DMS153 treated with DMSO at 0.1 percent for 48 hours (cell line): ENCODE measurements around the gene KRTAP10-8.
"Not testable (repeated sequence)": the region's sequence is repeated elsewhere in the genome, so short reads cannot be mapped to it uniquely, and the experiment has no call there.

Experiments used
- DNase-seq: peaks from one replicate; lab custom pipeline; 2025; ENCODE audit not compliant: unreplicated experiment; lab: John Stamatoyannopoulos, UW

The KRTAP10-8 gene

GRCh38 chr21:44579056-44579832 lies 32.6 kb upstream of the KRTAP10-8 start:
- no peak for DNase-seq

DNA sequence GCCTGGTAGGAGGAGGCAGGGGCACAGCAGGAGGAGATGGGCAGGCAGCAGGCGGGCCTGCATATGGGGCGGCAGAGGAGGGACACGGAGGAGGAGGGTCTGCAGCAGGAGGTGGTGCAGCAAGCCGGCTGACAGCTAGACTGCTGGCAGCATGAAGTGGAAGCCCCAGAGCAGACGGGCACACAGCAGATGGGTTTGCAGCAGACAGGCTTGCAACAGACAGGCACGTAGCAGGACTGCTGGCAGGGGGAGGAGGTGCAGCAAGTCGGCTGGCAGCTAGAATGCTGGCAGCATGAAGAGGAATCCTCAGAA lies 32.1 kb upstream of the KRTAP10-8 start:
- no peak for DNase-seq

- DNase-seq: not testable (repeated sequence)
Observed at GRCh38 chr21:44580231-44580821, 31.6 kb upstream of the KRTAP10-8 start, which contains the start of gene KRTAP10-5. KRTAP10-5 (minus strand) TSS chr21:44580604; CDS start chr21:44580578, 26 bp downstream.

- DNase-seq: no peak
Observed at GRCh38 chr21:44581158-44581557, 30.7 kb upstream of the KRTAP10-8 start.

GRCh38 chr21:44582055-44582454 lies 29.8 kb upstream of the KRTAP10-8 start:
- no peak for DNase-seq

GRCh38 chr21:44583089-44583799 lies 28.6 kb upstream of the KRTAP10-8 start:
- DNase-seq: no peak

DNA sequence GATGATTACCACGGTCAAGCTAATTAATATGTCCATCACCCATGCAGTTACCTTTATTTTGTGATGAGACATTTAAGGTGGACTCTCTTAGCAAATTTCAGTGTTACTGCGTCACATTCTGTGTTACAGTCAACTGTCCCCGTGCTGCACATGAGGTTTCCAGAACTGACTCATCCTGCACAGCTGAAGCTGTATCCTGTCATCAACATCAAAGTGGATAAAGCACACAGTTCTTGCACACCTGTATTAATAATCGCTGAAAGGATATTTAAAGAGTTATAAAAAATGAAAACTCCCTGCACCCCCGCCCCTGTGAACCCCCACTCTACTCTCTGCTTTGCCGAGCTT lies 28.1 kb upstream of the KRTAP10-8 start:
- DNase-seq: no peak

- no peak for DNase-seq
Observed at GRCh38 chr21:44585892-44586291, 26.0 kb upstream of the KRTAP10-8 start.

DNA sequence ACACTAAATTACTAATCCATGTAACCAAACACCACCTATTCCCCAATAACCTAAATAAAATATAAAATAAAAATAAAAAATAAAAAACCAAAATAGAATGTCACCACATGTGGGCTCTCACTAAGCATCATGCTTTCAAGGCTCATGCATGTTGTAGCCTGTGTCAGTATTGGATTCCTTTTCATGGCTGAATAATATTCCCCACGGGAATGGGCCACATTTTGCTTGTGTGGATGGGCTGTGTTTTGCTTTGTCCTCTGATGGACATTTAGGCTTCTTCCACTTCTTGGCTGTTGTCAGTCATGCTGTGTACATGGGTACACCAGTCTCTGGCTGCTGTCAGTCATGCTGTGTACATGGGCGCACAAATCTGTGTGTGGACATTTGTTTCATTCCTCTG lies 22.8 kb upstream of the KRTAP10-8 start:
- DNase-seq: no peak

DNA sequence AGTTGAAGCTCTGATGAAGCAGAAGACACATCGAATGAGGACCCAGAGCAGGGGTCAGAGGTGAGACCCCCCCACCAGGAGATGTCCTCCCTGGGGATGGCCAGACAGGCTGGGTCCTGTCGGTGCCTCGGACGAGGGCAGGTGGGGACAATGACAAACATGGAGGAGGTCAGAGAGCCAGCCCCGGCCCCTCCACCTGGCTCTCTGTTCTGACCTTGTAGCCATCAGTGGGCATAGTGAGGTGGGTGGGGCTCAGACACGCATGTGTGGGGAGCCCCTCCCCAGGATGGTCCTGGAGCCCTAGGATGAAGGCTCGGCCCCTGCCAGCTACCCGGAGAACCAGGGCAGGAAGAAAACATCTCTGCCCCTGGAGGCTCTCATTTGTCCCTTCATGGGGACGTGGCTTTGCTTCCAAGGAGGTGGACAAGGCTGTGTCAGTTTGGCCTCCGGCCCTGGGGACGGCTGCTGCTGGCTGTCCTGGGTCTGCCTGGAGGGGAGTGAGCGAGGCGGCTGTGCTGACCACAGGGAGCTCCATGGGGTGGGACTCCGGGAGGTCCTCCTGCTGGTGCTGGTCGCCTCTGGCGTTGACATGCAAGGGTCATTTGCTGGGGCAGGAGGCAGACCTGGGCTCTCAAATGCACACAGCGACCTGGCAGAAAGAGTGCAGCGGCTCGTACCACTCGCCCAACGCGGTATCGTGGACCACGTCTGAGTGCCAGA lies 22.1 kb upstream of the KRTAP10-8 start:
- no peak for DNase-seq

DNA sequence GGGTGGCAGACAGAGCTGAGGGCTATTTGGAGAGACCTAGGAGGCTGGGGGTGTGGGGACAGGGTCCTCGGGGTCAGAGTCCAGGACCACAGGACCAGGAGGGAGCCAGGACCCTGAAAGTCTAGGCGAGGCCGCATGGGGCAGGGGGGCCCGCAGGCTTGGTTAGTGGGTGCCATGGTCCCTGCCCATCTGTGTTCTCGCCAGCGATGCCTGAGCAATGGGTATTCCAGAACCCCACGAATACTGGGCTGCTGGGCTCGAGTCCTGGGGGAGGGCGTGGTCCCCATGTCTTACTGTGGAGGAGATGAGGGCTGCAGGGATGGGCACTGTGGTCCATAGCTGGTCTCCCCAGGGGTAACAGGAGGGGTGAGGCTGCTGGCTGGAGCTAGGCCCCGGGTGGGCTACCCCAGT lies 21.6 kb upstream of the KRTAP10-8 start:
- DNase-seq: no peak

DNA sequence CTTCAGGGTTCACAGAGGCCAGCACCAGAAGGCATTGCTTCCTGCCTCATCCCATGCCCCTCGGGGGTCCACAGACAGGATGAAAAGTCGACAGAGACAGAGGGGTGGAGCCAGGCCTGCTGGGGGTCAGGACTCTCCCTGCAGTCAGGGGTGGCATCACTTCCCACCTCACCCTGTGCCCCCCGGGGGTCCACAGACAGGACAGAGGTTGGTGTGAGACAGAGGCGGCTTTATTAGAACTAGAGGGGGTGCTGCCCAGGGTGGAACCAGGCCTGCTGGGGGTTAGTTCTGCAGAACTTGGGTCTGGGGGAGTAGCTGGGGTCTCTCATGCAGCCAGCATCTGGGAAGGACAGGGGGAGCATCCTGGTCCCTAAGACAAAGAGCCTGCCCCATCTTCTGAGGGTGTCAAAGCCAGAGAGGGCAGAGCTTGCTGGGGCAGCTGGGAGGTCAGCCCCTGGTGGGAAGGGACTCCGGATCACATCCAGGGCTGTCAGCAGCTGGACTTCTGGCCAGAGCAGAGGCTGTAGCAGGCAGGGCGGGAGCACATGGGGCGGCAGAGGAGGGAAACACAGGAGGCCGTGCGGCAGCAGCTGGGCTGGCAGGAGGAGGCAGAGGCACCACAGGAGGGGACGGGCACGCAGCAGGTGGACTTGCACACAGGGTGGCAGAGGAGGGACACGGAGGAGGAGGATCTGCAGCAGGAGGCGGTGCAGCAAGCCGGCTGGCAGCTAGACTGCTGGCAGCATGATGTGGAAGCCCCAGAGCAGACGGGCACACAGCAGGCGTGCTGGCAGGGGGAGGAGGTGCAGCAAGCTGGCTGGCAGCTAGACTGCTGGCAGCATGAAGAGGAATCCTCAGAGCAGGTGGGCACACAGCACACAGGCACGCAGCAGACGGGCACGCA lies 20.7 kb upstream of the KRTAP10-8 start:
- not testable (repeated sequence) for DNase-seq

DNA sequence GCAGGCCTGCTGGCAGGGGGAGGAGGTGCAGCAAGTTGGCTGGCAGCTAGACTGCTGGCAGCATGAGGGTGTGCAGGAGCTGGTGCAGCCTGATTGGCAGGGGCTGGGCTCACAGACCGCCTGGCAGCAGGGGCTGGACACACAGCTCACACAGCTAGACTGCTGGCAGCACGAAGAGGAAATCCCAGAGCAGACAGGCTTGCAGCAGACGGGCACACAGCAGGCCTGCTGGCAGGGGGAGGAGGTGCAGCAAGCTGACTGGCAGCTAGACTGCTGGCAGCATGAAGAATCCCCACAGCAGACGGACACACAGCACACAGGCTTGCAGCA lies 20.1 kb upstream of the KRTAP10-8 start:
- not testable (repeated sequence) for DNase-seq

DNA sequence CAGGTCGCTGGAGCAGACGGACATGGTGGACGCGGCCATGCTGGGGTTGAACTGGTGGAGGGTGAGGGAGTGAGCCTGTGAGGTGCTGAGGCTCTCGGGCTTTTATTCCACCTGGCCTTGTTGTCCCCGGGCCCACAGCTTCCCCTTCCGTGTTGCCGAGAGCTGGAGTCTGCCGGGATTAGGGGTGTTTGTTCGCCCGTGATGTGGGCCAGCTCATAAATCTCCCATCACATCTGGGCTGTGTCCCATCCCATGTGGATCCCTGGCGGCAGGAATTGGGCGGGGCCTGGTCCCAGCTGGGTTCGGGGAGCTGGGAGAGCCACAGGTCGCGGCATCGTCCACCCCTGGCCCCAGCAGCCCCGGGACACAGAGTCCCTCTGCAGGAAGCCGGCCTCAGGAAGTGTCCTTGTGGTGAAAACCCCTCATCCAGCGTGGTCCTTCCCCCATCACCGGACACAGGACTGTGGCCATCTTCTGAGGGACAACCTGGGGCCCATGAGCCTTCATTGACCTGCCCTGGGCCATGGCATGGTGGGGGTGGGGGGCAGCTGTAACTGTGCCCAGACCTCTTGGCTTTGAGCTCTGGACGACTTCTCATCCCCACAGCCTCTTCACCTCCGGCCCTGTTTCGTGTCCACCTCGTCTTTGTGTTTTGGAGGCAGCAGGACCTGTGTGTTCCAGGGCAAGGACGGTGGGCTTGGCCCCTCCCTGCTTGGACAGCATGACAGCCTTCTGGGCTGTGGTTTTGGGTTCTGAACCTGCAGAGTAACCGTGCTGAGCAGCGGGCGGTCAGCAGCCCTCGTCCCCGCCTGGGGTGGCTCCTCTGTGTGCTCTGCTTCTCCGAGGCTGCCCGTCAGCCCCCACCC lies 19.2 kb upstream of the KRTAP10-8 start, which contains the start of gene KRTAP10-6:
KRTAP10-6 (minus strand) TSS at position 60 of the 866 bp plus-strand sequence; CDS start at position 39, 21 bp downstream.
- DNase-seq: no peak

DNA sequence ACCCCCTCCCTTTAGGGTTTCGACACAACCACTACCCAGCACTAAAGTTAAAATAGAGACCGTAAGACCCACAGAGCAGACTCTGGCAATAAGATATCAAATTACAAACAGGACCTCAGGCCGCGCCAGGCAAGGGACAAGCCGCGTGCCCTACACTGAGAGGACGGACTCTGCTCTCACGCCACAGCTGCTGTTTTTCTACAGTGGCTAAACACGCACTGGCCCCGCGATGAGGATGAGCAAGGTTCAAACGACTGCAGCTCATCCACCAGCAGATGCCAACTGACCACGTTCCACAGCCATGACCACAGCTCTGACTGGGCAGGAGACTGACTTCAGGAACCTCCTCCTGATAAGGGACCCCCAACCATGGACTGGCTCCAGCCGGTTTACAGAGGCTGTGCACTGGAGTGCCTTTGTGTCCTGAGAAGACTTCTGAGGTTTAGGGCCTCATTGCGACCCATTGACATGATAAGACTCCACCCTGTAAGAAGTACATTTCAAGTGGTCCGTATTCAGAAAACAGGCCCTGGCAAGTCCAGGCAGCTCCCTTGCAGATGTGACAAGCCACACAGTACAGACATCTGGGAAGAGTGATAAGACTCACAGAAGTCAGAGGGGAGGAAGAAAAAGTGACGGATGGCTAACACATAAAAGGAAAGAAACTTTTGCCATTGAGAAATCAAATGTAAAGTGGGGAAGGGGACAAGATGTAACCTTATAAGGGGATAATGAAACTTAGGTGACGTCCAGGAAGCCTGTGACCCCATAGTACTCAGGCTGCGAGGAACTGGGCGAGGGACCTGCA lies 18.1 kb upstream of the KRTAP10-8 start:
- no peak for DNase-seq

- no peak for DNase-seq
Observed at GRCh38 chr21:44594406-44594916, 17.4 kb upstream of the KRTAP10-8 start.

DNA sequence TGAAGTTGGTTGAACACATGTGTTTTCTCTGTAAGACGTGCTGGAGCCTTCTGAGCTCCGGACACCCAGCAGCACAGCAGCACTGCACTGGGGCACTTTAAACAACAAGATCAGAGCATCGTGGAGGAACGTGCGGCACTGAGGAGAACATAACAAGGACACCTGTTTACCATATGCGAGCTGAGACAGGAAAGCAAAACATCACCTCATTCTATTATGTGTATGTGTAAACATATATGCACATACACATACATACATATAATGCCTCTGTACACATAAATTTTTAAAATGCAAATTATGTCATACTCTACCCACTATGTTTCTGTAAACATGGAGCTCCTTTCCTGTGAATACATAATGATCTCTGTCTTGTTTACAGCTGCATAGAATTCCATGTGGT lies 16.4 kb upstream of the KRTAP10-8 start:
- no peak for DNase-seq

DNA sequence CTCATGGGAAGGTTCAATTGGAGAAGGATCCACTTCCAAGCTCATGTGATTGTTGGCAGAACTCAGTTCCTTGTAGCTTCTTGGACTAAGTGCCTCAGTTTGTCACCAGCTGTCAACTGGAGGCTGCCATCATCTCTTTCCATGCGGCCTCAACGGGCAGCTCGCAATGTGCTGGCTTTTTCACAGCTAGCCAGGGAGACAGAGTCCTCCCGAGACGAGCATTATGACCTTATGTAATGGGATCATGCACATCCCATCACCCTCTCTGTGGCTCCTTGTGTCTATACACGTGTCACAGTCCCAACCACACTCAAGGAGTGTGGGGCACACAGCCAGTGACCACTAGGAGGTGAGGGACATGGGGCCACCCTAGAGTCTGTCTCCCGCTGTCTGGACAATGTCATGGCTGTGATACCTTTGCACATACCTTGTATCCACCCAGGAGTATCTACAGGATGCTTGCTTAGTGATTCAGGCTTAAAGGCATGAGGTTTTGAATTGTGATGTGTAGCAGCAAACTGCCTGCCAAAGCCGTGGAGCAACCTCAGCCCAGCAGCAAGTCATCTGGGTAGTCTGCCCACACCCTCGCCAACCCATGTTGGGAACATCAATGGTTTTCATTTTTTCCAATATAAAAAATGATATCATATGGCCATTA lies 15.7 kb upstream of the KRTAP10-8 start:
- no peak for DNase-seq
